Stimulated activated memory B cell treated with anti-CD40 and anti-IgM and Interleukin-4, amounts not matched to agents 10 μg/mL and 1 μg/mL and 100 μg/mL, for 72 hours (primary cell): ENCODE data around the gene BAIAP2.

Experiments
- ATAC-seq: fragments of 150-1000 bp; cut with Tn5 transposase; 2 replicates; pipeline ENCODE4 v1.10.0; 2021
- H3K27ac Mint-ChIP-seq: one replicate; pipeline ENCODE4 v1.8.0; 2022; ENCODE audit warnings: mild to moderate bottlenecking, mixed read lengths
- H3K27me3 Mint-ChIP-seq: one replicate; pipeline ENCODE4 v1.8.0; 2022; ENCODE audit warnings: mixed read lengths
- H3K36me3 Mint-ChIP-seq: one replicate; pipeline ENCODE4 v1.8.0; 2022; ENCODE audit warnings: mixed read lengths
- H3K4me1 Mint-ChIP-seq: one replicate; pipeline ENCODE4 v1.8.0; 2022; ENCODE audit warnings: mixed read lengths
- H3K4me3 Mint-ChIP-seq: one replicate; pipeline ENCODE4 v1.8.0; 2022; ENCODE audit warnings: mild to moderate bottlenecking, moderate library complexity, mixed read lengths
- H3K9me3 Mint-ChIP-seq: one replicate; pipeline ENCODE4 v1.8.0; 2022; ENCODE audit warnings: mixed read lengths

Gene BAIAP2

GRCh38 chr17:81085420-81085911 is 50.5 kb downstream of the BAIAP2 start:
- Mint-ChIP-seq H3K27me3 (peaks cover 13% of the 10 kb centered on the region), H3K9me3 (no peaks in the 10 kb centered on the region), H3K36me3 (peaks cover 7% of the 10 kb centered on the region), H3K4me1 (peaks cover 17% of the 10 kb centered on the region), H3K4me3 (no peak overlapping the region), H3K27ac (no peak overlapping the region)
- ATAC-seq, result no peak

- H3K4me3 Mint-ChIP-seq, result no peak overlapping the region
- peaks cover 7% of the 10 kb centered on the region for H3K36me3 Mint-ChIP-seq
- no peak for ATAC-seq
- no peaks in the 10 kb centered on the region for H3K9me3 Mint-ChIP-seq
- peaks cover under 1% of the 10 kb centered on the region for H3K27me3 Mint-ChIP-seq
- H3K4me1 Mint-ChIP-seq, result peaks cover 13% of the 10 kb centered on the region
- H3K27ac Mint-ChIP-seq, result no peak overlapping the region
These were observed 52.0 kb downstream of the BAIAP2 start for GRCh38 chr17:81086789-81087551.

GRCh38 chr17:81090361-81091136 is 55.6 kb downstream of the BAIAP2 start:
- Mint-ChIP-seq H3K27me3 (peaks cover 22% of the 10 kb centered on the region), H3K4me3 (no peak overlapping the region), H3K27ac (no peak overlapping the region), H3K4me1 (peaks cover 28% of the 10 kb centered on the region), H3K9me3 (no peaks in the 10 kb centered on the region), H3K36me3 (peaks cover 7% of the 10 kb centered on the region)
- no peak for ATAC-seq

DNA sequence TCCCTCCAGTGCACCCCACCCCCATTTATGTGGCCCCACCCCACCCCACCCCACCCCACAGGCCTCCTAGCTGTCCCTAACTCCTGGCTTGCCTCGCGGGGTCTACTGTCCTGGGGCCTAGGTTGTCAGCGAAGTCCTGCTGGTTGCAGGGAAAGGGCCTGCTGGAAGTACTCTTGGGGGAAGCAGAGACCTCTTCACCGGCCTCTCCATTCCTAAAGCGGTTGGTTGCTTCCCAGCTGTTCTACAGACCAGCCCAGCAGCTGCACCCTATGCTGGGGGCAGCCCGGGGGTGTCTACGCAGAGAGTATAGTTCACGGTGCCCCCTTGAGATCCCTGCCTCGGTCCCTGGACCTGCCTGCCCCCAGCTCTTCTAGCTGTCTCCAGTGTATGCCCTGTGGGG is 56.2 kb downstream of the BAIAP2 start:
- Mint-ChIP-seq H3K27ac (no peak overlapping the region), H3K4me1 (peaks cover 34% of the 10 kb centered on the region), H3K36me3 (peaks cover 7% of the 10 kb centered on the region), H3K27me3 (peaks cover 28% of the 10 kb centered on the region), H3K9me3 (no peaks in the 10 kb centered on the region), H3K4me3 (no peak overlapping the region)
- no peak for ATAC-seq

DNA sequence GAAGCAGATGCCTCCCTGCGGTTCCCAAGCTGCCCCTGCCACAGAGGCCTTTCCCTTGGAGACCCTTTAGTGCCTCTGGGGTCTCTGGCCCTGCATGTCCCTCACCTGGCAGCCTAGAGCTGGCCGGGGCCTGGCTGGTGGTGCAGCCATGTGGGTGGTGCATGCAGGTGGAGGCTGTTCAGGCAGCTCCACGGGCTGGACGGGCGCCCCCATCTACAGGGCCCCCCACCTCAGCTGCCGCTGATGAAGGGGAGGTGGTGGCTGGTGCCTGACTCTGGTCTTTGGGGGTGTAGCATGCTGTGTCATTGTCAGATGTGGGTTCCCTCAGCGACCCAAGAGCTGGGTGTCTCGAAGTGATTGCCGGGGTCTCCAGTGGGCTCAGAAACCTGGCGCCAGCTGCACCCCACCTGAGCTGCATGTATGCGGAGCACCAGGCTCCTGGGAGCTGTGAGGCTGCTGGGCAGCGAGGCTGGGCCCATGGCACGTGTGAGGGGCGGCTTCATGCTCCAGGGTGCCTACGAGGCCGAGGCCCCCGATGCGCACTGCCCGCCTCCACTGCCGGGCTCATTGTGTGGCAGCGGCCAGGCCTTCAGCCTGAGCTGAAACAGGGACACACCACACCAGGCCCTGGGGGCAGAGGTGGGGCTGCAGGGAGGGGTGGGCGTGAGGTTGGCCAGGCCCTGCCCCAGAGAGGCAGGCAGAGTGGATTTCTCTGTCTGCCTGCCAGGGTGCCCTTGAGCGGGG is 57.0 kb downstream of the BAIAP2 start:
- no peak overlapping the region for H3K27ac Mint-ChIP-seq
- ATAC-seq, result no peak
- no peak overlapping the region for H3K4me3 Mint-ChIP-seq
- H3K36me3 Mint-ChIP-seq, result peaks cover under 1% of the 10 kb centered on the region
- H3K27me3 Mint-ChIP-seq, result peaks cover 36% of the 10 kb centered on the region
- H3K4me1 Mint-ChIP-seq, result peaks cover 37% of the 10 kb centered on the region
- H3K9me3 Mint-ChIP-seq, result no peaks in the 10 kb centered on the region

- Mint-ChIP-seq H3K9me3 (no peaks in the 10 kb centered on the region), H3K36me3 (no peaks in the 10 kb centered on the region), H3K4me3 (no peak overlapping the region), H3K4me1 (peaks cover 39% of the 10 kb centered on the region), H3K27ac (no peak overlapping the region), H3K27me3 (peaks cover 42% of the 10 kb centered on the region)
- no peak for ATAC-seq
These were observed 57.7 kb downstream of the BAIAP2 start for GRCh38 chr17:81092518-81093095.

GRCh38 chr17:81093619-81094508 is 58.9 kb downstream of the BAIAP2 start:
- Mint-ChIP-seq H3K4me1 (peaks cover 37% of the 10 kb centered on the region), H3K36me3 (no peaks in the 10 kb centered on the region), H3K27ac (peak overlapping the region; percentile 35), H3K4me3 (no peak overlapping the region), H3K9me3 (no peaks in the 10 kb centered on the region), H3K27me3 (peaks cover 55% of the 10 kb centered on the region)
- ATAC-seq, result no peak

GRCh38 chr17:81094509-81095382 is 59.8 kb downstream of the BAIAP2 start:
- Mint-ChIP-seq H3K36me3 (no peaks in the 10 kb centered on the region), H3K27ac (peak overlapping the region; percentile 76), H3K27me3 (peaks cover 64% of the 10 kb centered on the region), H3K4me1 (peaks cover 37% of the 10 kb centered on the region), H3K4me3 (no peak overlapping the region), H3K9me3 (no peaks in the 10 kb centered on the region)
- peak; percentile 87 for ATAC-seq

DNA sequence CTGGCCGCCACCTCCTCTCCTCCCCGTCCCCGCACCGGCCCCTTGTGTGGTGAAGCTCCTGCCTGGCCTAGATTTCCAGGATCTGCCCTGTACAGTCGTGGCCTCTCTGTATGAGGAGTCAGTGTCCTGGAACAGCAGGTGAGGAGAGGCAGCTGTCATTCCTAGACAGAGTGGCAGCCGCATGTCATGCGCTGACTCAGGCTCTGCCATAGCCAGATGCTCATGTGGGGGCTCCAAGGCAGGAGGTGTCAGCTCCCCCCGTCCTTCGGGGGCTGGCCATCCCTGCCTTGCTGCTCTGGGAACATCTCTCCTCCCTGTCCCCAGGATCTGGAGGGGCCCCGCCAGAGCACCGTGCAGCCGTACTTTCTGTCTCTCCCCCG is 60.4 kb downstream of the BAIAP2 start:
- Mint-ChIP-seq H3K9me3 (no peaks in the 10 kb centered on the region), H3K4me3 (peak overlapping the region; percentile 45), H3K27ac (peak overlapping the region; percentile 76), H3K36me3 (no peaks in the 10 kb centered on the region), H3K27me3 (peaks cover 70% of the 10 kb centered on the region), H3K4me1 (peaks cover 37% of the 10 kb centered on the region)
- ATAC-seq, result peak; percentile 39

DNA sequence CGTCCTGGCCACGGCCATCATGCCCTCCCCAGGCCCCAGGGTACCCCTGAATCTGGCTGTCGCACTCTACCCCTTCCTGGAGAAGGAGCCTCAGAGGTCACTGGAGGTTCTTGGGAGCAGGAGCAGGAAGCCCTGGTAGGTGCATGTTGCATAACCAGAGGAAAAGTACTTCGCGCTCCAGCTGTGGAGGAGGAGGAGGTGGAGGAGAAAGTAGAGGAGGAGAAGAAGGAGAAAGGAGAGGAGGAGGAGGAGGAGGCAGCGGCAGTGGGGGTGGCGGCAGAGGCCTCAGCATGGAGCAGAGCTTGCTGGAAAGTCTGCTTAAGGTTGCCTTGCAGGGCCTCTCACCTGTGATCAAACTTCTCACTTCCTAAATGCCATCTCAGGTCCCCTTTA is 61.8 kb downstream of the BAIAP2 start:
- no peak for ATAC-seq
- Mint-ChIP-seq H3K27me3 (peaks cover 84% of the 10 kb centered on the region), H3K4me3 (no peak overlapping the region), H3K9me3 (no peaks in the 10 kb centered on the region), H3K36me3 (peaks cover 6% of the 10 kb centered on the region), H3K4me1 (peaks cover 40% of the 10 kb centered on the region), H3K27ac (no peak overlapping the region)

DNA sequence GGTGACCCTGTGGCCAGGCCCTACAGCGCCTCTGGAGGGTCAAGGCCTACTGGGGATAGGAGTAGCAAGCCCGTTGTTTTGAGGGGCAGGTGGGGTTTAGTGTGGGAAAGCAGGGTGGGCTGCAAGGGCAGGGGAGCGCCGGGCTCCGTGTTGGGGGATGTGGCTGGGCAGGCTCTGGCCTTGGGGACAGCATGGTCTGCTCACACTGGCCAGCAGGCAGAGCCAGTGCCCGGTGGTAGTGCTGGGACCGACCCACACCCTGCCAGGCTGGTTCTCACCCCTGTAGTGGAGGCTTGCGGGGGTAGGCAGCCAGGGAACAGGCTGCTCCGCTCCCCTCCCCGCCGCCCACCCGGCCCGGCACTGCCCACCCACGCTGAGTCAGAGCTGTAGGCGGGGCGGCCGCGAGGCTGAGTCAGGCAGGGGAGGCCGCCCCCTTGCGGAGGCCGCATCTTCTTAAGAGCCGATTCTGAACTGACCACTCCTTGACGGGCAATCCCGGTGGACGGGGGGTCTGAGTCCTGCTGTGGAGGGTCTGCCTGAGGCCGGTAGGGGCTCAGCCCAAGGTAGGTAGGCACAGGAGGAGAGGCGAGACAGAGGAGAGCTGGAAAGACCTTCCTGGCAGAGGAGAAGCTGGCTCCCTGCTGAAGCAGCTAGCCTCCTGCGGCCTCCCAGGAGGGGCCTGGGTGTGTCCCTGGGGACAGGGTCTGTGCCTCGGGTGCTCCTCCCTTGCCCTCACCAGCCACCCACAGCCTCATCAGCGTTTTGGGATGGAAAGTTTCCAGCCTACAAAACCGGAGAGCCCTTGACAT is 62.4 kb downstream of the BAIAP2 start:
- H3K36me3 Mint-ChIP-seq, result peaks cover 6% of the 10 kb centered on the region
- peaks cover 89% of the 10 kb centered on the region for H3K27me3 Mint-ChIP-seq
- no peak overlapping the region for H3K4me3 Mint-ChIP-seq
- H3K27ac Mint-ChIP-seq, result no peak overlapping the region
- H3K4me1 Mint-ChIP-seq, result peaks cover 46% of the 10 kb centered on the region
- no peak for ATAC-seq
- no peaks in the 10 kb centered on the region for H3K9me3 Mint-ChIP-seq

GRCh38 chr17:81097943-81098308 is 63.0 kb downstream of the BAIAP2 start:
- Mint-ChIP-seq H3K4me3 (no peak overlapping the region), H3K36me3 (peaks cover 6% of the 10 kb centered on the region), H3K9me3 (no peaks in the 10 kb centered on the region), H3K27me3 (peaks cover 89% of the 10 kb centered on the region), H3K4me1 (peaks cover 46% of the 10 kb centered on the region), H3K27ac (no peak overlapping the region)
- ATAC-seq, result no peak

- ATAC-seq, result no peak
- peaks cover 38% of the 10 kb centered on the region for H3K4me1 Mint-ChIP-seq
- H3K36me3 Mint-ChIP-seq, result peaks cover 6% of the 10 kb centered on the region
- H3K9me3 Mint-ChIP-seq, result no peaks in the 10 kb centered on the region
- H3K27ac Mint-ChIP-seq, result no peak overlapping the region
- H3K4me3 Mint-ChIP-seq, result no peak overlapping the region
- peaks cover 87% of the 10 kb centered on the region for H3K27me3 Mint-ChIP-seq
These were observed 64.9 kb downstream of the BAIAP2 start for GRCh38 chr17:81099888-81100287.
